ENCODE measurements around the gene AGAP2. TPM values are rescaled to one million over a fixed set of nuclear protein-coding genes. Genes with fewer than 3 reads are reported as not detected.

AGAP2 gene
- total RNA-seq, 1 donor: 0.72 TPM

GRCh38 chr12:57739914-57740538 lies 1.5 kb upstream of the AGAP2 start:
- TF ChIP-seq CTCF (IDR thresholded peaks at IDR 0.05; ENCODE audit: extremely low read depth, low read depth, low read length): no peak
- Histone ChIP-seq H3K9me3 (ENCODE audit: low read depth, low read length) (no peaks in the 10 kb centered on the region), H3K4me2 (ENCODE audit: insufficient read depth, low read length) (no peak overlapping the region), H3K36me3 (ENCODE audit: insufficient read depth, low read length) (no peaks in the 10 kb centered on the region), H3K27ac (ENCODE audit: low read depth, low read length) (no peak overlapping the region), H2AFZ (ENCODE audit: low read length) (no peak overlapping the region), H3K4me3 (ENCODE audit: insufficient read depth, low read length) (no peak overlapping the region), H3K79me2 (ENCODE audit: insufficient read depth, low read length) (peaks cover 1% of the 10 kb centered on the region), H3K27me3 (ENCODE audit: insufficient read depth, low read length) (peaks cover 73% of the 10 kb centered on the region), H4K20me1 (ENCODE audit: insufficient read depth, low read length) (no peaks in the 10 kb centered on the region), H3K4me1 (ENCODE audit: insufficient read depth, low read length) (peaks cover 9% of the 10 kb centered on the region)
- peak; percentile 59 for DNase-seq (ENCODE audit: insufficient read length, low spot score, missing footprints)

- H3K9me3 ChIP-seq (ENCODE audit: low read depth, low read length): no peaks in the 10 kb centered on the region
- H3K27me3 ChIP-seq (ENCODE audit: insufficient read depth, low read length): peaks cover 80% of the 10 kb centered on the region
- H3K36me3 ChIP-seq (ENCODE audit: insufficient read depth, low read length): no peaks in the 10 kb centered on the region
- no peak overlapping the region for H3K4me3 ChIP-seq (ENCODE audit: insufficient read depth, low read length)
- DNase-seq (ENCODE audit: insufficient read length, low spot score, missing footprints): peak; percentile 72
- peaks cover 9% of the 10 kb centered on the region for H3K4me1 ChIP-seq (ENCODE audit: insufficient read depth, low read length)
- H3K27ac ChIP-seq (ENCODE audit: low read depth, low read length): no peak overlapping the region
- no peak overlapping the region for H3K4me2 ChIP-seq (ENCODE audit: insufficient read depth, low read length)
- H3K79me2 ChIP-seq (ENCODE audit: insufficient read depth, low read length): no peaks in the 10 kb centered on the region
- H2AFZ ChIP-seq (ENCODE audit: low read length): no peak overlapping the region
- H4K20me1 ChIP-seq (ENCODE audit: insufficient read depth, low read length): peaks cover 2% of the 10 kb centered on the region
- TF ChIP-seq CTCF (IDR thresholded peaks at IDR 0.05; ENCODE audit: extremely low read depth, low read depth, low read length): no peak
These were observed 845 bp upstream of the AGAP2 start for GRCh38 chr12:57739387-57739786.

- peak; percentile 93 for DNase-seq (ENCODE audit: insufficient read length, low spot score, missing footprints)
- Histone ChIP-seq H3K4me1 (ENCODE audit: insufficient read depth, low read length) (peaks cover 9% of the 10 kb centered on the region), H3K27me3 (ENCODE audit: insufficient read depth, low read length) (peaks cover 90% of the 10 kb centered on the region), H3K36me3 (ENCODE audit: insufficient read depth, low read length) (no peaks in the 10 kb centered on the region), H3K4me2 (ENCODE audit: insufficient read depth, low read length) (peak overlapping the region; percentile 43), H4K20me1 (ENCODE audit: insufficient read depth, low read length) (peaks cover 4% of the 10 kb centered on the region), H3K27ac (ENCODE audit: low read depth, low read length) (no peak overlapping the region), H2AFZ (ENCODE audit: low read length) (no peak overlapping the region), H3K4me3 (ENCODE audit: insufficient read depth, low read length) (peak overlapping the region; percentile 16), H3K9me3 (ENCODE audit: low read depth, low read length) (no peaks in the 10 kb centered on the region), H3K79me2 (ENCODE audit: insufficient read depth, low read length) (no peaks in the 10 kb centered on the region)
- peak; percentile 8 for TF ChIP-seq CTCF (IDR thresholded peaks at IDR 0.05; ENCODE audit: extremely low read depth, low read depth, low read length)
These were observed 778 bp downstream of the AGAP2 start for GRCh38 chr12:57737467-57738460.
